H1 (cell line): ENCODE results near the gene ZC4H2. TPM values are rescaled to one million over a fixed set of nuclear protein-coding genes. Genes with fewer than 3 reads are reported as not detected.

Source experiments
- CTCF ChIA-PET: fragments of 300-600 bp; sonication (Branson Sonifier 250); formaldehyde crosslinking; loops from one replicate; lab custom pipeline; 2021; ENCODE audit not compliant: partially characterized antibody; lab: Charles Lee
- POLR2A ChIA-PET: fragments of 300-600 bp; sonication (Branson Sonifier 250); formaldehyde crosslinking; loops from one replicate; lab custom pipeline; 2021; ENCODE audit warnings: inconsistent platforms; ENCODE audit not compliant: partially characterized antibody; lab: Charles Lee
- DNase-seq, 2 experiments: peaks; one replicate each; pipeline versions ENCODE4 v3.0.0 to v3.0.0-alpha.2; 2010 to 2022; ENCODE audit warnings: low spot score in 2 of 2, low read depth in 1 of 2, mixed read lengths in 1 of 2
- FAIRE-seq: peaks from 2 replicates; lab custom pipeline; 2011; peaks lifted over from hg19 to GRCh38; lab: Jason Lieb, UNC
- H2AFZ ChIP-seq: 2 replicates; pipeline ENCODE4 v1.8.1; 2012; ENCODE audit warnings: low read length, inconsistent platforms
- H2AK5ac ChIP-seq: 2 replicates; pipeline ENCODE4 v1.6.1; 2013; ENCODE audit warnings: low read depth, low read length
- H2BK120ac ChIP-seq: replicated peaks from 2 replicates; pipeline ENCODE3; 2013; ENCODE audit warnings: low read depth, low read length, inconsistent platforms
- H2BK12ac ChIP-seq: 2 replicates; pipeline ENCODE4 v1.6.1; 2013; ENCODE audit warnings: low read depth, low read length
- H2BK15ac ChIP-seq: 2 replicates; pipeline ENCODE4 v1.6.1; 2013; ENCODE audit warnings: low read length
- H2BK20ac ChIP-seq: 2 replicates; pipeline ENCODE4 v1.6.1; 2013; ENCODE audit warnings: low read length
- H2BK5ac ChIP-seq: 2 replicates; pipeline ENCODE4 v1.6.1; 2013; ENCODE audit warnings: low read depth, low read length
- H3K14ac ChIP-seq: 2 replicates; pipeline ENCODE4 v1.6.1; 2013; ENCODE audit warnings: inconsistent platforms; ENCODE audit not compliant: insufficient read length
- H3K18ac ChIP-seq: 2 replicates; pipeline ENCODE4 v1.6.1; 2013; ENCODE audit warnings: low read length; ENCODE audit errors: extremely low read depth
- H3K23ac ChIP-seq: 2 replicates; pipeline ENCODE4 v1.6.1; 2013; ENCODE audit warnings: inconsistent platforms; ENCODE audit not compliant: insufficient read length
- H3K23me2 ChIP-seq: 2 replicates; pipeline ENCODE4 v1.6.1; 2013; ENCODE audit warnings: low read depth, low read length
- H3K27ac ChIP-seq: 2 replicates; pipeline ENCODE4 v1.6.1; 2011; ENCODE audit warnings: low read depth, low read length, inconsistent platforms
- H3K27me3 ChIP-seq, 4 experiments: replicated peaks in 1 of 4; 1 replicate in 1 of 4; 2 replicates in 3 of 4; pipeline versions ENCODE4 v1.6.1 to v1.8.1; 2011 to 2013; ENCODE audit warnings: low read length in 3 of 4, mild to moderate bottlenecking in 3 of 4, inconsistent platforms in 2 of 4, mixed read lengths in 2 of 4, moderate library complexity in 1 of 4; ENCODE audit not compliant: control insufficient read depth in 3 of 4, insufficient read depth in 3 of 4; ENCODE audit errors: extremely low read depth in 1 of 4
- H3K36me3 ChIP-seq, 4 experiments: 2 replicates each; pipeline versions ENCODE4 v1.6.1 to v1.8.1; 2011 to 2013; ENCODE audit warnings: mild to moderate bottlenecking in 4 of 4, low read length in 3 of 4, moderate library complexity in 2 of 4, control low read depth in 1 of 4, inconsistent platforms in 1 of 4; ENCODE audit not compliant: insufficient read depth in 4 of 4, control insufficient read depth in 2 of 4
- H3K4ac ChIP-seq: replicated peaks from 2 replicates; pipeline ENCODE3; 2013; ENCODE audit warnings: low read length, low read depth, mixed read lengths, inconsistent platforms; ENCODE audit not compliant: insufficient read length
- H3K4me1 ChIP-seq, 4 experiments: replicated peaks in 1 of 4; 1 replicate in 1 of 4; 2 replicates in 3 of 4; pipeline versions ENCODE4 v1.6.1 to v1.8.1; 2011 to 2013; ENCODE audit warnings: low read length in 3 of 4, inconsistent platforms in 2 of 4, mixed read lengths in 1 of 4; ENCODE audit not compliant: insufficient read depth in 4 of 4, control insufficient read depth in 3 of 4
- H3K4me2 ChIP-seq, 2 experiments: 2 replicates each; pipeline versions ENCODE4 v1.6.1 to v1.8.1; 2011 to 2013; ENCODE audit warnings: low read depth in 2 of 2, low read length in 2 of 2, control low read depth in 1 of 2, inconsistent platforms in 1 of 2, mild to moderate bottlenecking in 1 of 2; ENCODE audit not compliant: insufficient read depth in 1 of 2
- H3K4me3 ChIP-seq, 4 experiments: fragments of 200-600, 300-600 bp in 1 of 4; sonication (generic), shearing (Covaris generic), sonication (Bioruptor Twin) in 1 of 4; 2 replicates each; pipeline versions ENCODE4 v1.5.1 to v1.8.1; 2011 to 2016; ENCODE audit warnings: low read length in 4 of 4, low read depth in 3 of 4, control low read depth in 2 of 4, inconsistent platforms in 2 of 4, mild to moderate bottlenecking in 2 of 4, mixed read lengths in 1 of 4, moderate library complexity in 1 of 4; ENCODE audit not compliant: insufficient read depth in 2 of 4; ENCODE audit errors: extremely low read depth in 1 of 4
- H3K56ac ChIP-seq: replicated peaks from 2 replicates; pipeline ENCODE3; 2013; ENCODE audit warnings: low read depth, mild to moderate bottlenecking, mixed read lengths, low read length, inconsistent platforms; ENCODE audit not compliant: insufficient read length
- H3K79me1 ChIP-seq: 2 replicates; pipeline ENCODE4 v1.6.1; 2013; ENCODE audit warnings: low read depth, low read length, control low read depth
- H3K79me2 ChIP-seq, 2 experiments: 2 replicates each; pipeline versions ENCODE4 v1.6.1 to v1.8.1; 2012 to 2013; ENCODE audit warnings: low read length in 2 of 2, mild to moderate bottlenecking in 2 of 2, inconsistent platforms in 1 of 2; ENCODE audit not compliant: insufficient read depth in 2 of 2, control insufficient read depth in 1 of 2
- H3K9ac ChIP-seq, 4 experiments: replicated peaks in 1 of 4; 1 replicate in 1 of 4; 2 replicates in 3 of 4; pipeline versions ENCODE4 v1.6.1 to v1.8.1; 2011 to 2013; ENCODE audit warnings: low read depth in 3 of 4, low read length in 3 of 4, control low read depth in 2 of 4, mild to moderate bottlenecking in 2 of 4, moderate library complexity in 2 of 4, inconsistent platforms in 1 of 4; ENCODE audit errors: extremely low read depth in 1 of 4
- H3K9me3 ChIP-seq, 2 experiments: 2 replicates each; pipeline versions ENCODE4 v1.6.1 to v1.8.1; 2012 to 2013; ENCODE audit warnings: mild to moderate bottlenecking in 2 of 2, moderate library complexity in 2 of 2, control low read depth in 1 of 2, inconsistent platforms in 1 of 2, low read depth in 1 of 2, low read length in 1 of 2, mixed read lengths in 1 of 2; ENCODE audit not compliant: insufficient read depth in 2 of 2
- H4K20me1 ChIP-seq, 2 experiments: replicated peaks in 1 of 2; 2 replicates each; pipeline versions ENCODE3 to v1.8.1; 2011 to 2013; ENCODE audit warnings: inconsistent platforms in 2 of 2, low read length in 2 of 2, mild to moderate bottlenecking in 1 of 2; ENCODE audit not compliant: insufficient read depth in 2 of 2, control insufficient read depth in 1 of 2
- H4K5ac ChIP-seq: 2 replicates; pipeline ENCODE4 v1.6.1; 2013; ENCODE audit warnings: low read length, low read depth, mixed read lengths, inconsistent platforms; ENCODE audit not compliant: insufficient read length
- H4K8ac ChIP-seq: 2 replicates; pipeline ENCODE4 v1.8.0; 2013; ENCODE audit warnings: mild to moderate bottlenecking, moderate library complexity, low read length, inconsistent platforms; ENCODE audit not compliant: insufficient read depth; ENCODE audit errors: extremely low read depth
- H4K91ac ChIP-seq: replicated peaks from 2 replicates; pipeline ENCODE3; 2013; ENCODE audit warnings: low read length, mixed read lengths, inconsistent platforms; ENCODE audit not compliant: insufficient read length
- ATF2 ChIP-seq: IDR thresholded peaks from 2 replicates; pipeline ENCODE4 v1.6.1; 2012; ENCODE audit warnings: low read length, inconsistent platforms
- BRCA1 ChIP-seq: IDR thresholded peaks from 2 replicates; pipeline ENCODE4 v1.6.1; 2012; ENCODE audit warnings: low read depth, low read length, improper control_type of control experiment
- HDAC2 ChIP-seq, 2 experiments: fragments of 300-600 bp in 1 of 2; sonication (generic) in 1 of 2; IDR thresholded peaks; 2 replicates each; pipeline ENCODE4 v1.6.1; 2011 to 2012; ENCODE audit warnings: low read depth in 2 of 2, low read length in 2 of 2, mild to moderate bottlenecking in 2 of 2, moderate library complexity in 2 of 2, borderline replicate concordance in 1 of 2, inconsistent platforms in 1 of 2
- KDM5A ChIP-seq: fragments of 200-600 bp; IDR thresholded peaks from 2 replicates; pipeline ENCODE4 v1.7.1; 2012; ENCODE audit warnings: mild to moderate bottlenecking, low read length, inconsistent platforms, mixed read lengths
- NANOG ChIP-seq: IDR thresholded peaks from 2 replicates; pipeline ENCODE4 v1.6.1; 2011; ENCODE audit warnings: low read length, low read depth, mild to moderate bottlenecking, inconsistent platforms; ENCODE audit not compliant: insufficient read depth, poor library complexity, severe bottlenecking
- SUZ12 ChIP-seq: fragments of 200-600 bp; sonication (generic); IDR thresholded peaks from 2 replicates; pipeline ENCODE4 v1.6.1; 2012; ENCODE audit warnings: mild to moderate bottlenecking, inconsistent platforms, low read length, moderate library complexity, mixed read lengths
- USF2 ChIP-seq: IDR thresholded peaks from 2 replicates; pipeline ENCODE4 v1.6.1; 2011; ENCODE audit warnings: low read length, improper control_type of control experiment
- WGBS, 2 experiments: shearing (Covaris generic) in 1 of 2; methylation state at CpG; one replicate each; pipeline versions ENCODE4 v1.1.6 to v1.1.7; 2013 to 2015; ENCODE audit warnings: low lambda C conversion rate in 2 of 2, mixed read lengths in 2 of 2, inconsistent platforms in 1 of 2, low coverage in 1 of 2, missing lambda C conversion rate in 1 of 2; ENCODE audit not compliant: insufficient replicate concordance in 2 of 2, insufficient coverage in 1 of 2, insufficient read length in 1 of 2; ENCODE audit errors: extremely low coverage in 1 of 2, missing lambda C conversion rate in 1 of 2; 5-methylcytosine and 5-hydroxymethylcytosine counted together
- polyA plus RNA-seq, 7 experiments: library from polyadenylated mRNA; depleted of rRNA in 3 of 7; stranded (reverse) in 5 of 7; unstranded in 2 of 7; fragments of >200 nt in 5 of 7; fragments of 200-250 nt in 2 of 7; gene quantifications; 1 replicate in 5 of 7; 2 replicates in 1 of 7; 4 replicates in 1 of 7; pipeline versions ENCODE4 v1.2.1 to v1.2.3, GENCODE V29; 2011 to 2013; ENCODE audit warnings: missing spikeins in 2 of 7, mixed read lengths in 2 of 7
- total RNA-seq: library from RNA; stranded (reverse); fragmentation: NEBNext Ultra II Directional; extraction: Animal tissue kit (Norgen Biotek cat#: 25700); gene quantifications from 2 replicates; pipeline ENCODE4 v1.2.1, GENCODE V29; 2021

Gene ZC4H2
- total and polyA plus RNA-seq, 2 of the 8 experiments (the other 6 are each of a cell fraction or from before 2014, with no cell fraction given) = 25.9 to 29.3 TPM

DNA sequence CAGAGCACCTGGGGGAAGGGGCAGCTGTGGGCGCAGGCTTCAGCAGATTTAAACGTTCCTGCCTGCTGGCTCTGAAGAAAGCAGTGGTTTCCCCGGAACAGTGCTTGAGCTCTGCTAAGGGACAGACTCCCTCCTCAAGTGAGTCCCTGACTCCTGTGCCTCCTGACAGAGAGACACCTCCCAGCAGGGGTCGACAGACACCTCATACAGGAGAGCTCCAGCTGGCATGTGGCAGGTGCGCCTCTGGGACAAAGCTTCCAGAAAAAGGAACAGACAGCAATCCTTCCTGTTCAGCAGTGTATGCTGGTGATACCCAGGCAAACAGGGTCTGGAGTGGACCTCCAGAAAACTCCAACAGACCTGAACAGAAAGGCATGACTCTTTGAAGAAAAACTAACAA lies 68.1 kb downstream of the ZC4H2 start:
- Histone ChIP-seq H4K91ac (no peak overlapping the region), H3K23me2 (no peaks in the 10 kb centered on the region), H3K23ac (no peak overlapping the region), H3K36me3 (peaks cover 0 to 4% (median 0%) of the 10 kb centered on the region in 4 experiments; a peak in 2 of 8 replicates), H2BK5ac (no peak overlapping the region), H3K4me1 (no peaks in the 10 kb centered on the region), H3K79me1 (no peaks in the 10 kb centered on the region), H3K4me2 (no peak overlapping the region), H2BK120ac (no peak overlapping the region), H4K8ac (no peak overlapping the region), H3K27me3 (no peaks in the 10 kb centered on the region), H3K79me2 (no peaks in the 10 kb centered on the region), H3K27ac (no peak overlapping the region), H3K4me3 (no peak overlapping the region), H3K9ac (no peak overlapping the region), H3K9me3 (peaks cover 0 to 3% of the 10 kb centered on the region in 2 experiments; a peak in 1 of 4 replicates), H2AK5ac (no peak overlapping the region), H4K5ac (no peak overlapping the region), H2BK15ac (no peak overlapping the region), H3K14ac (no peak overlapping the region), H3K18ac (no peak overlapping the region), H2BK20ac (no peak overlapping the region), H2BK12ac (no peak overlapping the region), H3K4ac (no peak overlapping the region), H3K56ac (no peak overlapping the region), H4K20me1 (no peaks in the 10 kb centered on the region), H2AFZ (no peak overlapping the region)
- FAIRE-seq (no peak), DNase-seq (no peak)
- CTCF ChIA-PET = interaction anchor here (0.6 kb wide), 1 partner anchor 614 kb away, joined by 3 read pairs; no protein-coding TSS in a partner anchor
- 92% methylated on average over 2 of the region's 5 CpGs; no CpG with 5 or more reads in 1 of the 2 experiments for WGBS, 2 experiments
- POLR2A ChIA-PET = no interaction called here
- no peak for TF ChIP-seq BRCA1
- no peak for TF ChIP-seq HDAC2 (IDR thresholded peaks at IDR 0.05; ENCODE audit: borderline replicate concordance in 1 of 2, low read depth in 2 of 2, low read length in 2 of 2)
- no peak for TF ChIP-seq ATF2
- no peak for TF ChIP-seq KDM5A
- TF ChIP-seq USF2 = no peak
- no peak for TF ChIP-seq NANOG
- no peak for TF ChIP-seq SUZ12
